ENCODE measurements around the gene MTNR1A.
A peak's percentile ranks its signal among the peaks of the same experiment; 100 is the strongest.

The MTNR1A gene

GRCh38 chr4:186554914-186555827, at the start of gene MTNR1A:
MTNR1A (minus strand) TSS chr4:186555567; CDS start chr4:186555365, 202 bp downstream.
- DNase-seq (ENCODE audit: low read depth), result no peak

DNA sequence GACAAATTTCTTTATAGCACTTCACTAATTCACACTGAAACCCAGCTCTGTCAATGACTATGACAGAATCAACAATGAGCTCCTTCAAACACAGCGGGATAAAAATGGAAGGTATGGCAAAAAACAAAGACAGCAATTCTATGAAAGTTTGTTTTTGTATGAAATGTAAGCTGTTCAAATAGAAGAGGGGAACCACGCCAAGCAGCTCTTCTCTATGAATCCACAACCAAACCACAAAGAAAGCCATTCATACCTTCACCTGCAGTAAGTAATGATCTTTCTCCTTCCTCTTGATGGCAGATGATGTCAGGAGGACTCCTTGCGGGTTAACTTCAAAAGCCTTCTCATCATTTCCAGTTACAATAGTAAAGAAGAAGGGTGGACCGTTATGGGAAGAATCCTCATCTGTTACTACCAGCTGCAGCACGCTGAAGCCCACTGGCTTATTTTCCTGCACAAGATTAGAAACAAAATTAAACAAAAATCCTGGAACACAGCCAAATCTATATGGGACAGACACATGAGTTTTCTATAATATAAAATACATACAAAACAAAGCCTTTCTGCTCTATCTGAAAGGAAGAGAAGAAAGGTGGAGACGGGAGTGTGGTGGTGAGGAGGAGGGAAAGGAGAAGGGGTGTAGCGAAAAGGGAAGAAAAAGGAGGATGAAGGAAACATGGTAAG, 48.9 kb upstream of the MTNR1A start:
- no peak for DNase-seq (ENCODE audit: low read depth)

DNA sequence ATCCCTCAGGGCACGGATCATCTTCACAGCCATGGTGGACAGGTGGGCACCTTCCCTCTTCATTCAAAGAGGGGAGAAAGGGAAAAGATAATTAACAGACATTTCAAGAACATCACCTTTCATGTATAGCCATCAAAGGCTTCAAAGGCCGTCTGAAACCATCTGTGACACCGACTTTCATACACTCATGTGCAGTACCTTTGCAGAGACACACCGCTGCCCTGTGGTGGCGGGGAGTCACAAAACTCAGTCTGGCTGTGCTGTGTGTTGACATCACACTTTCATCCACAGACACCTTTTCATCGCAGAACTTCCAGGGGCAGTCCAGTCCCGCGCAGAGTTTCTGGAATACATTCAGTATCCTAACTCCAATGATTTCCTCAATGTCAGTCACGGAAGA, 47.6 kb upstream of the MTNR1A start:
- DNase-seq (ENCODE audit: low read depth), result no peak

DNA sequence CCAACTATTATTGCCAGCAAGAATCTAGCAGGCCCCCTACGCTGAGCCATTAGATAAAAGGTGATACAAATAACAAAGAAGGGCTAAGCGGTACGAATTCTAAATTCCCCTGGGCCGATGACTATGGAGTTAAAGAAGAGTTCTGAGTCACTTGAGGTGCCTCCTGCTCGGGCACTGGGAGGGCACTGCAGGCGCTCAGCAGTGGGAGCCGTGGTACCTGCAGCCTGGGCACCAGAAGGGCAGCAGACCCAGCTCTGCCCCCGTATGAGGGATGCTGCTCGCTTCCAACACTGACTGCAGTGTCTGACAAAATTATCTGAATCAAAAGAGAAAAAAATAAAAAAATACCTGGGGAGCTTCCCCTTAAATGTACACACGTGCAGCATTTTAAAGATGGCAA, 44.1 kb upstream of the MTNR1A start:
- no peak for DNase-seq (ENCODE audit: low read depth)

GRCh38 chr4:186598686-186599085, 43.3 kb upstream of the MTNR1A start:
- DNase-seq (ENCODE audit: low read depth), result no peak

GRCh38 chr4:186596850-186597390, 41.6 kb upstream of the MTNR1A start:
- DNase-seq (ENCODE audit: low read depth), result no peak

DNA sequence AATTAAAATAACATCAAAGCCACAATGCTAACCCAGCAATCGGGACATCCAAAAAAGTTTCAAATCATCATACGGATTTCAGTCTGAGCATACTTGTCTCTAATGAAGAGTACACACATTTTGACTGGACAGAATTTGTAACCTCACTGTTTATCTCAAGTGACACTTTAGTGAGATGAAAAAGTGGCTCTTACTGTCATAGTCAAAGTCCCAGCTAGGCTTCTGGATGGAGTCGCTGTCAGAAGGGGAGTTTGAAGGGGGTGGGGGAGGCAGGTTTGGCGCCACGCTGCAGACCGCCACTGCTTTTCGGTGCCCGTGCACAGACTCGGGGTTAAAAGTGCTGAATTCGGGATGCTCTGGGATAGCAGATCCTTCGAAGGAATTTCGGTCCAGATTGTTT, 41.0 kb upstream of the MTNR1A start:
- no peak for DNase-seq (ENCODE audit: low read depth)

DNA sequence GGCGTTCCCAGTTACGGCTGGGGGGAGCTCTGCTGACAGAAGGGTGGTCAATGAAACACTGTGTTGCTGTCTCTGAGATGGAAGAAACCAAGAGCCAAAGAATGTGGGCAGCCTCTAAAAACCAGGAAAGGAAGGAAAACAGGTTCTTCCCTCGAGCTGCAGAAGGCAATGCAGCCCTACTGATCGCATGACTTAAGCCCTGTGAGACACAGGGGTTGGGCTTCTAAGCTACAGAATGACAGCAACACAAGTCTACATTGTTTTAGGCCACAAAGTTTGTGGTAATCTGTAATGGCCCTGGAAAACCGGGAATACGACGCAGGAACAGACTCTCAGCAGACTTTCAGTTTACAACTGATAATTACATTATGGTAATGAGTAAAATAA, 38.2 kb upstream of the MTNR1A start:
- DNase-seq (ENCODE audit: low read depth), result no peak

- no peak for DNase-seq (ENCODE audit: low read depth)
Measured at GRCh38 chr4:186592966-186593586, 37.7 kb upstream of the MTNR1A start.

- DNase-seq (ENCODE audit: low read depth), result no peak
Measured at GRCh38 chr4:186592445-186592844, 37.1 kb upstream of the MTNR1A start.

DNA sequence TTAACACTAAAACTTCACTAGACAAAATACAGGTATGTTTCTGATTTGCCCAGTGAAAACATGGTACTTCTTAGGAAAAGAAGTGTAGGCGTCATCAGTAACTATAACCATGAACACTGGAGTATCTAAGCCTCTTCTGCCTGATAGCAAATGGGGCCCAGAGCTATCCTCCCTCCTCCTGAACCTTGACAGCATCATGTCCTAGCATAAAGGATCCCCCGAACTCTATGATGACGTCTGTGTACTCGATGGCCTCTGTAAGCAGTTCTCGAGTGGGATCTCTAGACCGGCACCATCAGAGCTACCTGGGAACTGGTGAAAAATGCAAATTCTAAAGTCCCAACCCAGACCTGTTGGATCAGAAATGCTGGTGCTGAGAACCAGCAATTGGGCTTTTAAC, 36.3 kb upstream of the MTNR1A start:
- no peak for DNase-seq (ENCODE audit: low read depth)

DNA sequence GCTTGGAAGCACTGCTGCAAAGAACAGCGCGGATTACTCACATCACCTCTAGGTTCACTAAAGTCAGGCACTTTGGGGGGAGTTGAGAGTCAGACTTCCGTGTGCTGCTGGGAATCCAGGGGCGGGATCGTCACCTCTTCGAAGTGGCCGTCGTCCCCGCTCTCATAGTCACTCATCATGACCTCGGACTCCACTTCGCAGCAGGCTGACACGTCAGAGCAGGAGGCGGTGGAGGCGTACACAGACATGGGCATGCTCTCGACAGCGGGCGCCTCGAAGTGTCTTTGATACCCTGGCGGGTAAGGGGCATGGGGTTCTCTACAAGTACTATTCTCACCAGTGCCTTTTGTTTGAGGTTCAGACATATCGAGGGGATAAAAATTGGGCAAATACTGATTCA, 33.1 kb upstream of the MTNR1A start:
- DNase-seq (ENCODE audit: low read depth), result no peak

DNA sequence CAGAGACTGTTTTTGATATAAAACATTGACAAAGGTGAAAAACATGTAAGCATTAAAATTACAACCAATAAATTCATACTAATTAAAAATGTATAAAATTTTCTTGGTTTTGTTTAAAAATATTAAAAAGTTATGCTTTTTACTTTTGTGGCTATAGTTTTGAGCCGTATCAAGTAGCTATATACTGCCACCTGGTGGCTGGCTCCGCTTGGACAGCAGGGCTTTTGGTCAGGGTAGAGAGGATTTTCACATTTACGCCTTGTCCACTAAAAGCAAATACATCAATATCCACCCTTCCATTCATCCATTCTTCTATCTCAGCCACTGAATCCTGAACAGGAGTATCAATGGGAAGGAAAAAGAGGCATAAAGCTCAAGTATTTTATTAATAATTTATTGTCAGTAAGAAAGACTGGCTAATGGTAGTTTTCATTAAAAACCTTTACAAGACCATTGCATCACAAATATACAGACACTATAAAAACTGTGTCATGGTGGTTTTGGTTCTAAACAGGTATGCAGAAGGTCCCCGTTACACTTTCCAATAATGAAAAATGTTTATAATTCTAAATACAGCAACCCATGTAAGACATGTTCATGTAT, 32.1 kb upstream of the MTNR1A start:
- peak; percentile 41 for DNase-seq (ENCODE audit: low read depth)

- no peak for DNase-seq (ENCODE audit: low read depth)
Measured at GRCh38 chr4:186586205-186586604, 30.8 kb upstream of the MTNR1A start.

DNA sequence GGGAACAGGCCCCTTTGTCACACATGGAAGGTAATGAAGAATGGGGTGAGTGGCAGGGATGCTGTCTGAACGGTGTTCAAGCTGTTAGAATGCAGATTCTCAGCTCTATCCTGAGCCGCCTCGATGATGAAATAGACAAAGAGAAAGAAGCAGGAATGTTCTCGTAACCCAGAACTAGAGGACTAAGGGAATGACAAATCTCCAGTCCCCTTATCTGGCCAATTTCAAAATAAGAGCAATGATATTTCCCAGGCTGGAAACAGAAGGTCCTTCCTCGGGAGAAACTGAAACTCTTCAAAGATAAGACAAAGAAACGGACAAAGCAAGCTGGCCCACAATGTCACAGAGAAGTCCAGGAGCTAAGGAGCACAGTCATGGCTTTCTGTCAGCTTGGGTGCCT, 29.5 kb upstream of the MTNR1A start:
- no peak for DNase-seq (ENCODE audit: low read depth)

- DNase-seq (ENCODE audit: low read depth), result no peak
Measured at GRCh38 chr4:186581421-186581820, 26.1 kb upstream of the MTNR1A start.

GRCh38 chr4:186580669-186581068, 25.3 kb upstream of the MTNR1A start:
- no peak for DNase-seq (ENCODE audit: low read depth)

DNA sequence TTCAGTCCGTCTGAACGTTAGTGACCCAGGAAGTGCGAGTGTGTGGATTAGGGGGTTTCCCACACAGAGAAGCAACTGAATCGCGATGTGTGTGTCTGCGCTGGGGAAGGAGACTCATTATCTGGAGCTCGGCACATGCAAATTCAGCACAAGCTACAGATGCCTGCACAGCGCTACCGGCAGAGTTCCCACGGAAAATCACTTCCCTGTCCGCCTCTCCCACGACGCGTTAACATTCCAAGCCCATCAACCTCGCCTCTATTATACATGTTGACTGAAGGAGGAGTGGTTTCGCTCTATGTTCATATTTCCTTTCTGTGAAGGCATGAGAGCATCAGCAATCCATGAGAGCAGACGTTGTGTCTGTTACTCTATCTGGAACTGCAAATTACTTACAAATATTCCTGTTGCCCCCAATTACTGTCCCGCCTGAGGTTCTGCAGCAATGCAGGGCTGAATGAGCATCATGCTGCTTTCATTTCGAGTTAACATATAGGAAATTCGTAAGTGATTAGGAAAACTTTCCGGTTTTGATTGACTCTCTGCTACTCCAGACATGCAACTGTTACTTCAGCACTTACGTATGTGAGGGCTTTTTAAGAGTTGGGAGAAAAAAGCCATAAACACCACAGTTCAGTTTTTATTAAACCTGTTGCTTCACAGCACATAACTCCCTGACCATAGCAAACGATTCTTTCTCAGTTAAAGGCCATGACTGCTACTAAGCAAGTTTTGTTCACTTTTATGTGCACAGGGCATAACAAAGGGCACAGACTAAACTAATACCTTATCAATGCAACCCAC, 15.0 kb upstream of the MTNR1A start:
- DNase-seq (ENCODE audit: low read depth), result no peak

GRCh38 chr4:186569533-186570192, 14.3 kb upstream of the MTNR1A start:
- no peak for DNase-seq (ENCODE audit: low read depth)

DNA sequence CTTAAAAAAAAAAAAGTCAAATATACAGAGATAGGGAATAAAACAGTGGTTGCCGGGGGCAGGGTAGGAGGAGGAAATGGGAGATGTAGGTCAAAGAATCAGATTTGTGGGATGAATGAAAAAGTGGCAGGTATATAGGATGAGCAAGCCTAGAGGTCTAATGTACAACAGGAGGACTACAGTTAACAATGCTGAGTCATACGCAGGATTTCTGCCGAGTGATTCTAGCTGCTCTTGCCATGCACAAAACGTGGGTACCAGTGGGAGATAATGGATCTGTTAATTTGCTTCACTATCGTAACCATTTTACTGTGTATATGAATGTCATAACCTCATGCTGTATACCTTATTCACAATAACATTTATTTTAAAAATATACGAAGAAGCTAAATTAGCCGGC, 10.7 kb upstream of the MTNR1A start:
- no peak for DNase-seq (ENCODE audit: low read depth)

GRCh38 chr4:186563761-186564160, 8.4 kb upstream of the MTNR1A start:
- no peak for DNase-seq (ENCODE audit: low read depth)

Data from stimulated activated CD8-positive, alpha-beta memory T cell treated with anti-CD3 and anti-CD28 coated beads, Interleukin-12 subunit alpha, Interleukin-12 subunit beta, amount 100 ng/mL, for 1 hour (primary cell).